GM23338 (cell line): ENCODE data around the gene INPP4A. TPM values are rescaled to one million over a fixed set of nuclear protein-coding genes. Genes with fewer than 3 reads are reported as not detected.
A peak's percentile ranks its signal among the peaks of the same experiment; 100 is the strongest.

Source experiments
- ATAC-seq: fragments of 200-7000 bp; cut with Tn5 transposase; 3 replicates; pipeline ENCODE4 v1.9.1; 2020
- DNase-seq: peaks from one replicate; pipeline ENCODE4 v3.0.0-alpha.2; 2015; ENCODE audit warnings: low spot score
- H2AFZ ChIP-seq: fragments of 200-600 bp; sonication (generic); 2 replicates; pipeline ENCODE4 v1.8.0; 2016; ENCODE audit warnings: antibody characterized with exemption, mild to moderate bottlenecking, moderate library complexity
- H3F3A ChIP-seq: fragments of 200-600 bp; sonication (generic); replicated peaks from 2 replicates; pipeline ENCODE4 v1.8.0; 2017; ENCODE audit warnings: antibody characterized with exemption, mixed run types, low read depth
- H3K27ac ChIP-seq: fragments of 200-600 bp; sonication (generic); 2 replicates; pipeline ENCODE4 v1.6.1; 2016; ENCODE audit warnings: low read depth
- H3K27me3 ChIP-seq: fragments of 200-600 bp; sonication (generic); 2 replicates; pipeline ENCODE4 v1.8.0; 2016; ENCODE audit warnings: mild to moderate bottlenecking, mixed run types, moderate library complexity; ENCODE audit not compliant: insufficient read depth
- H3K36me3 ChIP-seq: fragments of 200-600 bp; sonication (generic); 2 replicates; pipeline ENCODE4 v1.8.0; 2016; ENCODE audit warnings: mild to moderate bottlenecking; ENCODE audit not compliant: insufficient read depth
- H3K4me1 ChIP-seq: fragments of 200-600 bp; sonication (generic); 2 replicates; pipeline ENCODE4 v1.8.0; 2016; ENCODE audit warnings: mild to moderate bottlenecking, moderate library complexity; ENCODE audit not compliant: insufficient read depth
- H3K4me2 ChIP-seq: fragments of 200-600 bp; sonication (generic); 2 replicates; pipeline ENCODE4 v1.7.1; 2017; ENCODE audit warnings: mixed run types
- H3K4me3 ChIP-seq: fragments of 200-600 bp; sonication (generic); 2 replicates; pipeline ENCODE4 v1.6.1; 2016; ENCODE audit warnings: mixed run types
- H3K79me2 ChIP-seq: fragments of 200-600 bp; sonication (generic); replicated peaks from 2 replicates; pipeline ENCODE4 v1.8.0; 2017; ENCODE audit warnings: mild to moderate bottlenecking; ENCODE audit not compliant: insufficient read depth
- H3K9me2 ChIP-seq: fragments of 200-600 bp; sonication (generic); 2 replicates; pipeline ENCODE4 v1.8.0; 2017; ENCODE audit not compliant: insufficient read depth
- H4K20me1 ChIP-seq: fragments of 200-600 bp; sonication (generic); replicated peaks from 2 replicates; pipeline ENCODE4 v1.8.0; 2017; ENCODE audit warnings: mild to moderate bottlenecking; ENCODE audit not compliant: insufficient read depth
- H3K27ac Mint-ChIP-seq: 2 replicates; pipeline ENCODE4 v1.8.0; 2020; ENCODE audit warnings: inconsistent platforms, mild to moderate bottlenecking, moderate library complexity, mixed read lengths
- H3K27me3 Mint-ChIP-seq: 3 replicates; pipeline ENCODE4 v1.8.0; 2022; ENCODE audit warnings: low read depth, mild to moderate bottlenecking, moderate library complexity, mixed read lengths, inconsistent platforms; ENCODE audit not compliant: insufficient read depth, poor library complexity
- H3K36me3 Mint-ChIP-seq: 3 replicates; pipeline ENCODE4 v1.8.0; 2021; ENCODE audit warnings: low read depth, mild to moderate bottlenecking, inconsistent platforms, moderate library complexity, mixed read lengths
- H3K4me1 Mint-ChIP-seq: 3 replicates; pipeline ENCODE4 v1.8.0; 2020; ENCODE audit warnings: mild to moderate bottlenecking, inconsistent platforms, mixed read lengths
- H3K4me3 Mint-ChIP-seq: 3 replicates; pipeline ENCODE4 v1.8.0; 2021; ENCODE audit warnings: moderate library complexity, mild to moderate bottlenecking, inconsistent platforms, mixed read lengths
- H3K9me3 Mint-ChIP-seq: 3 replicates; pipeline ENCODE4 v1.8.0; 2020; ENCODE audit warnings: moderate library complexity, mild to moderate bottlenecking, inconsistent platforms, mixed read lengths
- CREB1 ChIP-seq: fragments of 250-450 bp; sonication (Bioruptor Pico); IDR thresholded peaks from 2 replicates; pipeline ENCODE4 v1.5.0; 2020; ENCODE audit warnings: low read depth, mild to moderate bottlenecking, moderate library complexity
- CTCF ChIP-seq, 2 experiments: fragments of 200-600 bp in 1 of 2; sonication (generic) in 1 of 2; conservative IDR thresholded peaks; 2 replicates each; pipeline versions ENCODE4 v1.5.1 to v1.6.1; 2016 to 2017; ENCODE audit warnings: antibody characterized with exemption in 2 of 2, low read depth in 2 of 2, mild to moderate bottlenecking in 2 of 2, moderate library complexity in 1 of 2
- ETS1 ChIP-seq: IDR thresholded peaks from 2 replicates; pipeline ENCODE4 v1.6.1; 2016; ENCODE audit warnings: antibody characterized with exemption
- EZH2 ChIP-seq: fragments of 200-600 bp; sonication (generic); IDR thresholded peaks from one replicate; pipeline ENCODE4 v1.8.0; 2017; ENCODE audit warnings: antibody characterized with exemption, mild to moderate bottlenecking, low read depth; ENCODE audit not compliant: unreplicated experiment
- EZH2phosphoT487 ChIP-seq: fragments of 200-600 bp; sonication (generic); IDR thresholded peaks from one replicate; pipeline ENCODE4 v1.8.1; 2018; ENCODE audit warnings: antibody characterized with exemption; ENCODE audit not compliant: unreplicated experiment
- JUNB ChIP-seq: IDR thresholded peaks from one replicate; pipeline ENCODE4 v1.6.1; 2016; ENCODE audit warnings: antibody characterized with exemption; ENCODE audit not compliant: unreplicated experiment
- NANOG ChIP-seq: IDR thresholded peaks from 2 replicates; pipeline ENCODE4 v1.6.1; 2016; ENCODE audit warnings: antibody characterized with exemption, borderline replicate concordance
- POLR2AphosphoS5 ChIP-seq: IDR thresholded peaks from 2 replicates; pipeline ENCODE4 v1.6.1; 2016; ENCODE audit warnings: antibody characterized with exemption, low read depth
- REST ChIP-seq: IDR thresholded peaks from one replicate; pipeline ENCODE4 v1.6.1; 2018; ENCODE audit warnings: antibody characterized with exemption; ENCODE audit not compliant: unreplicated experiment
- STAT1 ChIP-seq: IDR thresholded peaks from one replicate; pipeline ENCODE4 v1.6.1; 2016; ENCODE audit warnings: antibody characterized with exemption; ENCODE audit not compliant: unreplicated experiment
- ZNF114 ChIP-seq: fragments of 250-450 bp; sonication (Bioruptor Pico); IDR thresholded peaks from 2 replicates; pipeline ENCODE4 v1.5.0; 2020; ENCODE audit warnings: mild to moderate bottlenecking, moderate library complexity
- ZNF331 ChIP-seq: fragments of 250-450 bp; sonication (Bioruptor Pico); IDR thresholded peaks from 2 replicates; pipeline ENCODE4 v1.5.0; 2020; ENCODE audit warnings: low read depth, mild to moderate bottlenecking, moderate library complexity
- ZNF462 ChIP-seq: fragments of 250-450 bp; sonication (Bioruptor Pico); IDR thresholded peaks from 2 replicates; pipeline ENCODE4 v1.5.0; 2020; ENCODE audit warnings: mild to moderate bottlenecking, moderate library complexity
- polyA plus RNA-seq: library from polyadenylated mRNA; unstranded; fragments of >200 nt; fragmentation: Nextera tagmentation; extraction: Ambion mirVana; gene quantifications from 2 replicates; pipeline ENCODE4 v1.2.1, GENCODE V29; 2016
- total RNA-seq: library from RNA; depleted of rRNA; stranded (reverse); fragments of >200 nt; shearing (Covaris generic); gene quantifications from 2 replicates; pipeline ENCODE4 v1.2.3, GENCODE V29; 2014

Gene INPP4A
- total and polyA plus RNA-seq, 2 experiments from 2014 or later, result 8.5 to 36.9 TPM

- no peaks in the 10 kb centered on the region for H3K36me3 ChIP-seq
- Mint-ChIP-seq H3K4me1 (peaks cover 79% of the 10 kb centered on the region), H3K4me3 (no peak overlapping the region; the same call in 2 of the 3 replicates), H3K9me3 (no peaks in the 10 kb centered on the region), H3K27me3 (peaks cover 6% of the 10 kb centered on the region), H3K27ac (0 out of 2 replicates have a peak overlapping the region, but pooled peaks have one; percentile 44), H3K36me3 (no peaks in the 10 kb centered on the region)
- TF ChIP-seq ETS1, result no peak
- TF ChIP-seq EZH2, result no peak
- no peak for TF ChIP-seq CREB1 (CRISPR knock-in tag)
- TF ChIP-seq CTCF (conservative IDR thresholded peaks at IDR 0.05; ENCODE audit: low read depth in 2 of 2), result no peak
- no peak for TF ChIP-seq REST
- TF ChIP-seq ZNF331 (CRISPR knock-in tag), result no peak
- no peak for TF ChIP-seq ZNF114 (CRISPR knock-in tag)
- no peak for TF ChIP-seq POLR2AphosphoS5
- TF ChIP-seq NANOG, result no peak
- no peak for TF ChIP-seq EZH2phosphoT487
- TF ChIP-seq JUNB, result no peak
- no peak for TF ChIP-seq STAT1
- TF ChIP-seq ZNF462 (CRISPR knock-in tag), result no peak
- DNase-seq (no peak), ATAC-seq (no peak)
- no peak overlapping the region for H3K4me3 ChIP-seq
- 0 out of 2 replicates have a peak overlapping the region, but pooled peaks have one; percentile 45 for H3K4me2 ChIP-seq
- H3K79me2 ChIP-seq, result peaks cover 85% of the 10 kb centered on the region
- no peaks in the 10 kb centered on the region for H3K27me3 ChIP-seq
- no peak overlapping the region for H2AFZ ChIP-seq
- no peaks in the 10 kb centered on the region for H3F3A ChIP-seq
- peaks cover 26% of the 10 kb centered on the region for H4K20me1 ChIP-seq
- H3K27ac ChIP-seq, result no peak overlapping the region
- peaks cover 49% of the 10 kb centered on the region for H3K4me1 ChIP-seq
- H3K9me2 ChIP-seq, result no peaks in the 10 kb centered on the region
These were observed 3.9 kb downstream of the INPP4A start for GRCh38 chr2:98448441-98449145.
